IMR-90 (cell line): ENCODE results near the gene ENAH. TPM values are rescaled to one million over a fixed set of nuclear protein-coding genes. Genes with fewer than 3 reads are reported as not detected.

Experiments
- ATAC-seq: fragments of 200-7000 bp; cut with Tn5 transposase; 2 replicates; pipeline ENCODE4 v1.9.1; 2020; ENCODE audit warnings: low read depth, mild to moderate bottlenecking, moderate library complexity
- BruUV-seq: library from RNA; stranded (reverse); fragments of 400-500 nt; replicated peaks from 2 replicates; lab custom pipeline; 2021; lab: Mats Ljungman, UMichigan
- CTCF ChIA-PET: fragments of 300-600 bp; formaldehyde crosslinking; extraction: SDS; loops from one replicate; lab custom pipeline; 2021; ENCODE audit warnings: antibody characterized with exemption; lab: Yijun Ruan, JAX
- POLR2A ChIA-PET: fragments of 300-600 bp; sonication (Branson Sonifier 250); formaldehyde crosslinking; loops from one replicate; lab custom pipeline; 2022; ENCODE audit warnings: antibody characterized with exemption; ENCODE audit not compliant: unreplicated experiment; lab: Charles Lee
- DNase-seq: peaks from one replicate; pipeline ENCODE4 v3.0.0; 2013
- H2AFZ ChIP-seq: replicated peaks from 2 replicates; pipeline ENCODE3; 2013; ENCODE audit warnings: low read length, mild to moderate bottlenecking; ENCODE audit not compliant: poor library complexity
- H2AK5ac ChIP-seq: 2 replicates; pipeline ENCODE4 v1.6.1; 2013; ENCODE audit warnings: low read depth, low read length, inconsistent platforms
- H2AK9ac ChIP-seq: replicated peaks from 2 replicates; pipeline ENCODE3; 2013; ENCODE audit warnings: mild to moderate bottlenecking, low read depth, low read length, moderate library complexity; ENCODE audit not compliant: poor library complexity
- H2BK120ac ChIP-seq: 2 replicates; pipeline ENCODE4 v1.6.1; 2013; ENCODE audit warnings: low read depth, low read length, inconsistent platforms
- H2BK15ac ChIP-seq: 3 replicates; pipeline ENCODE4 v1.6.1; 2013; ENCODE audit warnings: low read depth, low read length, inconsistent platforms
- H2BK20ac ChIP-seq: 2 replicates; pipeline ENCODE4 v1.6.1; 2013; ENCODE audit warnings: low read depth, mild to moderate bottlenecking, inconsistent platforms, low read length, moderate library complexity
- H2BK5ac ChIP-seq: 2 replicates; pipeline ENCODE4 v1.6.1; 2013; ENCODE audit warnings: mild to moderate bottlenecking, low read depth, low read length, inconsistent platforms; ENCODE audit not compliant: poor library complexity, severe bottlenecking
- H3K14ac ChIP-seq: replicated peaks from 2 replicates; pipeline ENCODE4 v1.6.1; 2013; ENCODE audit warnings: low read depth, low read length, inconsistent platforms
- H3K18ac ChIP-seq: 2 replicates; pipeline ENCODE4 v1.6.1; 2013; ENCODE audit warnings: low read depth, low read length, control low read depth
- H3K23ac ChIP-seq: 2 replicates; pipeline ENCODE4 v1.6.1; 2013; ENCODE audit warnings: low read depth, low read length, inconsistent platforms
- H3K27ac ChIP-seq: 2 replicates; pipeline ENCODE4 v1.5.1; 2013; ENCODE audit warnings: mild to moderate bottlenecking, control low read depth, low read length; ENCODE audit not compliant: insufficient read depth
- H3K27me3 ChIP-seq: 2 replicates; pipeline ENCODE4 v1.6.1; 2013; ENCODE audit warnings: low read length; ENCODE audit not compliant: control insufficient read depth, insufficient read depth
- H3K36me3 ChIP-seq: 2 replicates; pipeline ENCODE4 v1.6.1; 2013; ENCODE audit warnings: low read length, mixed read lengths; ENCODE audit not compliant: control insufficient read depth, insufficient read depth
- H3K4ac ChIP-seq: 2 replicates; pipeline ENCODE4 v1.6.1; 2013; ENCODE audit warnings: low read depth, low read length, inconsistent platforms
- H3K4me1 ChIP-seq: 2 replicates; pipeline ENCODE4 v1.6.1; 2013; ENCODE audit warnings: low read length, mixed read lengths; ENCODE audit not compliant: control insufficient read depth, insufficient read depth
- H3K4me2 ChIP-seq: 2 replicates; pipeline ENCODE4 v1.6.1; 2013; ENCODE audit warnings: low read depth, mild to moderate bottlenecking, control low read depth, low read length, moderate library complexity
- H3K4me3 ChIP-seq: 2 replicates; pipeline ENCODE4 v1.5.1; 2013; ENCODE audit warnings: low read depth, mild to moderate bottlenecking, control low read depth, low read length, moderate library complexity; ENCODE audit not compliant: insufficient read depth
- H3K56ac ChIP-seq: 2 replicates; pipeline ENCODE4 v1.6.1; 2013; ENCODE audit warnings: low read length, inconsistent platforms; ENCODE audit not compliant: insufficient read depth; ENCODE audit errors: extremely low read depth
- H3K79me1 ChIP-seq, 2 experiments: 2 replicates each; pipeline ENCODE4 v1.6.1; 2013; ENCODE audit warnings: low read length in 2 of 2, inconsistent platforms in 1 of 2, low read depth in 1 of 2
- H3K9ac ChIP-seq: 2 replicates; pipeline ENCODE4 v1.6.1; 2013; ENCODE audit warnings: low read depth, low read length, control low read depth
- H3K9me1 ChIP-seq: 2 replicates; pipeline ENCODE4 v1.6.1; 2013; ENCODE audit warnings: low read length, inconsistent platforms; ENCODE audit not compliant: insufficient read depth
- H3K9me3 ChIP-seq: 2 replicates; pipeline ENCODE4 v1.6.1; 2013; ENCODE audit warnings: low read length; ENCODE audit not compliant: control insufficient read depth, insufficient read depth
- H4K20me1 ChIP-seq: 2 replicates; pipeline ENCODE4 v1.6.1; 2013; ENCODE audit warnings: low read length, inconsistent platforms; ENCODE audit not compliant: insufficient read depth
- H4K5ac ChIP-seq: 2 replicates; pipeline ENCODE4 v1.6.1; 2013; ENCODE audit warnings: mild to moderate bottlenecking, low read depth, low read length, control low read depth
- H4K8ac ChIP-seq, 2 experiments: 2 replicates each; pipeline ENCODE4 v1.6.1; 2013; ENCODE audit warnings: low read depth in 2 of 2, low read length in 2 of 2, control low read depth in 1 of 2, inconsistent platforms in 1 of 2
- H4K91ac ChIP-seq: 2 replicates; pipeline ENCODE4 v1.6.1; 2013; ENCODE audit warnings: low read depth, low read length, inconsistent platforms; ENCODE audit not compliant: insufficient read depth
- BHLHE40 ChIP-seq: fragments of 150-350 bp; IDR thresholded peaks from 2 replicates; pipeline ENCODE4 v1.6.1; 2016; ENCODE audit warnings: mild to moderate bottlenecking, low read depth, low read length
- CEBPB ChIP-seq: IDR thresholded peaks from 2 replicates; pipeline ENCODE4 v1.6.1; 2012; ENCODE audit warnings: low read depth, low read length, improper control_type of control experiment
- CHD1 ChIP-seq: IDR thresholded peaks from 2 replicates; pipeline ENCODE4 v1.6.1; 2012; ENCODE audit warnings: low read depth, low read length, improper control_type of control experiment
- CTCF ChIP-seq: conservative IDR thresholded peaks from 2 replicates; pipeline ENCODE4 v1.5.1; 2012; ENCODE audit warnings: mild to moderate bottlenecking, low read depth, low read length, improper control_type of control experiment
- FOS ChIP-seq: fragments of 150-350 bp; IDR thresholded peaks from 2 replicates; pipeline ENCODE4 v1.6.1; 2016; ENCODE audit warnings: low read depth, low read length
- MAFK ChIP-seq: IDR thresholded peaks from 2 replicates; pipeline ENCODE4 v1.6.1; 2012; ENCODE audit warnings: low read depth, low read length, improper control_type of control experiment
- MAZ ChIP-seq: IDR thresholded peaks from 2 replicates; pipeline ENCODE4 v1.6.1; 2012; ENCODE audit warnings: low read depth, mild to moderate bottlenecking, low read length, improper control_type of control experiment, moderate library complexity, borderline replicate concordance
- MXI1 ChIP-seq: IDR thresholded peaks from 2 replicates; pipeline ENCODE4 v1.6.1; 2012; ENCODE audit warnings: low read depth, mild to moderate bottlenecking, low read length, moderate library complexity, borderline replicate concordance
- NFE2L2 ChIP-seq: fragments of 150-350 bp; IDR thresholded peaks from 2 replicates; pipeline ENCODE4 v1.6.1; 2016; ENCODE audit warnings: low read depth, mild to moderate bottlenecking, low read length
- POLR2A ChIP-seq: IDR thresholded peaks from 2 replicates; pipeline ENCODE4 v1.6.1; 2012; ENCODE audit warnings: mild to moderate bottlenecking, low read depth, low read length
- RAD21 ChIP-seq: IDR thresholded peaks from 2 replicates; pipeline ENCODE4 v1.6.1; 2012; ENCODE audit warnings: low read length, improper control_type of control experiment
- RCOR1 ChIP-seq: IDR thresholded peaks from 2 replicates; pipeline ENCODE4 v1.6.1; 2012; ENCODE audit warnings: mild to moderate bottlenecking, low read length, improper control_type of control experiment; ENCODE audit not compliant: insufficient replicate concordance
- RFX5 ChIP-seq: IDR thresholded peaks from 2 replicates; pipeline ENCODE4 v1.8.0; 2012; ENCODE audit warnings: low read depth, mild to moderate bottlenecking, low read length, moderate library complexity
- SMC3 ChIP-seq: fragments of 150-350 bp; IDR thresholded peaks from 2 replicates; pipeline ENCODE4 v1.6.1; 2016; ENCODE audit warnings: low read depth, mild to moderate bottlenecking, antibody characterized with exemption, low read length, moderate library complexity
- USF2 ChIP-seq: fragments of 150-350 bp; IDR thresholded peaks from 2 replicates; pipeline ENCODE4 v1.6.1; 2017; ENCODE audit warnings: mild to moderate bottlenecking, antibody characterized with exemption, low read length, low read depth
- WGBS, 2 experiments: methylation state at CpG; one replicate each; pipeline versions ENCODE4 v1.1.5 to v1.1.7; 2013; ENCODE audit warnings: missing lambda C conversion rate in 2 of 2; ENCODE audit not compliant: insufficient read length in 1 of 2; ENCODE audit errors: extremely low coverage in 2 of 2; 5-methylcytosine and 5-hydroxymethylcytosine counted together
- dilution Hi-C: fragments of 300-500 bp; cut with HindIII; formaldehyde crosslinking; loops from one replicate; pipeline ENCODE4 v1.14.3; 2018; ENCODE audit warnings: low sequenced_read_pairs; ENCODE audit not compliant: unreplicated experiment
- in situ Hi-C: fragments of 300-500 bp; cut with MboI; formaldehyde crosslinking; loops from 3 replicates; pipeline ENCODE4 v1.14.3; 2019; ENCODE audit warnings: low sequenced_read_pairs, inconsistent platforms, mixed read lengths
- intact Hi-C: fragments of 100-400 bp; cut with micrococcal nuclease; formaldehyde crosslinking; loops from 2 replicates; pipeline ENCODE4 v1.10.0; 2022
- polyA plus RNA-seq, 3 experiments: library from polyadenylated mRNA; depleted of rRNA; stranded (reverse); fragments of >200 nt; gene quantifications; 2 replicates each; pipeline ENCODE4 v1.2.3, GENCODE V29; 2012; ENCODE audit warnings: low replicate concordance in 1 of 3
- total RNA-seq: library from RNA; depleted of rRNA; stranded (reverse); fragments of >200 nt; gene quantifications from 2 replicates; pipeline ENCODE4 v1.2.3, GENCODE V29; 2012
- TF ChIP-seq, protein P1 (sequence below): fragments of 150-350 bp; IDR thresholded peaks from 2 replicates; pipeline ENCODE4 v1.6.1; 2016; ENCODE audit warnings: low read depth, mild to moderate bottlenecking, low read length, moderate library complexity, borderline replicate concordance

Gene ENAH
- total and polyA plus RNA-seq, 2 of the 4 experiments (the other 2 are of a cell fraction) = 61.3 to 86.9 TPM

- ChIA-PET POLR2A (no interaction called here), CTCF (interaction anchor here (0.6 kb wide), 1 partner anchor 91 kb away, joined by 3 read pairs; no protein-coding TSS in a partner anchor)
- Histone ChIP-seq H4K8ac (no peak overlapping the region), H2BK5ac (no peak overlapping the region), H4K20me1 (peaks cover 20% of the 10 kb centered on the region; the same call in 1 of the 2 replicates), H2AK9ac (no peak overlapping the region), H3K4ac (no peak overlapping the region), H3K4me1 (peaks cover 10% of the 10 kb centered on the region), H2BK20ac (no peak overlapping the region), H3K14ac (no peak overlapping the region), H3K27ac (no peak overlapping the region), H2AFZ (no peak overlapping the region), H4K5ac (no peak overlapping the region), H3K9ac (no peak overlapping the region), H2AK5ac (no peak overlapping the region), H3K27me3 (no peaks in the 10 kb centered on the region), H3K9me3 (no peaks in the 10 kb centered on the region), H3K56ac (no peak overlapping the region), H3K9me1 (peaks cover 16% of the 10 kb centered on the region), H3K4me2 (no peak overlapping the region), H3K23ac (no peak overlapping the region), H3K36me3 (peaks cover 10% of the 10 kb centered on the region), H3K4me3 (no peak overlapping the region), H4K91ac (no peak overlapping the region), H2BK15ac (no peak overlapping the region), H2BK120ac (no peak overlapping the region), H3K18ac (no peak overlapping the region), H3K79me1 (peaks cover 31 to 53% of the 10 kb centered on the region in 2 experiments)
- no CpG with 5 or more reads among the region's 3 CpGs for WGBS, 2 experiments
- TF ChIP-seq MXI1 = no peak
- TF ChIP-seq NFE2L2 = no peak
- TF ChIP-seq USF2 = no peak
- no peak for TF ChIP-seq MAZ
- no peak for TF ChIP-seq CHD1
- TF ChIP-seq RFX5 = no peak
- TF ChIP-seq MAFK = no peak
- TF ChIP-seq, protein P1, sequence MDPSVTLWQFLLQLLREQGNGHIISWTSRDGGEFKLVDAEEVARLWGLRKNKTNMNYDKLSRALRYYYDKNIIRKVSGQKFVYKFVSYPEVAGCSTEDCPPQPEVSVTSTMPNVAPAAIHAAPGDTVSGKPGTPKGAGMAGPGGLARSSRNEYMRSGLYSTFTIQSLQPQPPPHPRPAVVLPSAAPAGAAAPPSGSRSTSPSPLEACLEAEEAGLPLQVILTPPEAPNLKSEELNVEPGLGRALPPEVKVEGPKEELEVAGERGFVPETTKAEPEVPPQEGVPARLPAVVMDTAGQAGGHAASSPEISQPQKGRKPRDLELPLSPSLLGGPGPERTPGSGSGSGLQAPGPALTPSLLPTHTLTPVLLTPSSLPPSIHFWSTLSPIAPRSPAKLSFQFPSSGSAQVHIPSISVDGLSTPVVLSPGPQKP = no peak
- no peak for TF ChIP-seq SMC3
- no peak for TF ChIP-seq CTCF
- no peak for TF ChIP-seq FOS
- no peak for TF ChIP-seq POLR2A
- no peak for TF ChIP-seq CEBPB
- no peak for TF ChIP-seq RAD21
- no peak for TF ChIP-seq RCOR1
- TF ChIP-seq BHLHE40 = no peak
- no TSS peak for BruUV-seq
- ATAC-seq = no peak
- no peak for DNase-seq
- dilution Hi-C loops (no loop called here), intact Hi-C loops (no loop called here), in situ Hi-C loops (no loop called here)
Measured at GRCh38 chr1:225526878-225527277, 126.0 kb downstream of the ENAH start.
